Activated CD4-positive, alpha-beta T cell treated with anti-CD3 and anti-CD28 coated beads, Interleukin-2, Interleukin-6, amounts not matched to agents 100 ng/mL and 50 ng/mL, durations not matched to agents 16 hours and 8 hours (primary cell): ENCODE data around the gene FCHSD2.
"Not testable (repeated sequence)": the region's sequence is repeated elsewhere in the genome, so short reads cannot be mapped to it uniquely, and the experiment has no call there.

Experiments used
- DNase-seq: peaks from one replicate; pipeline ENCODE4 v3.0.0-alpha.2; 2020

The FCHSD2 gene

GRCh38 chr11:72912253-72912652, 229.9 kb downstream of the FCHSD2 start:
- no peak for DNase-seq

GRCh38 chr11:72909558-72910388, 232.3 kb downstream of the FCHSD2 start:
- not testable (repeated sequence) for DNase-seq

- DNase-seq = no peak
Observed at GRCh38 chr11:72908032-72908676, 234.0 kb downstream of the FCHSD2 start.

- no peak for DNase-seq
Observed at GRCh38 chr11:72904016-72904415, 238.1 kb downstream of the FCHSD2 start.

GRCh38 chr11:72901374-72901773, 240.7 kb downstream of the FCHSD2 start:
- DNase-seq = no peak

GRCh38 chr11:72900013-72900412, 242.1 kb downstream of the FCHSD2 start:
- no peak for DNase-seq

- no peak for DNase-seq
Observed at GRCh38 chr11:72899238-72899637, 242.9 kb downstream of the FCHSD2 start.

GRCh38 chr11:72897506-72897905, 244.6 kb downstream of the FCHSD2 start:
- no peak for DNase-seq

- no peak for DNase-seq
Observed at GRCh38 chr11:72896431-72896830, 245.7 kb downstream of the FCHSD2 start.

GRCh38 chr11:72890881-72891280, 251.2 kb downstream of the FCHSD2 start:
- DNase-seq = no peak

GRCh38 chr11:72886619-72887018, 255.5 kb downstream of the FCHSD2 start:
- DNase-seq = no peak

- DNase-seq = no peak
Observed at GRCh38 chr11:72885749-72886609, 256.1 kb downstream of the FCHSD2 start.

- DNase-seq = no peak
Observed at GRCh38 chr11:72876147-72876546, 266.0 kb downstream of the FCHSD2 start.

GRCh38 chr11:72875736-72876135, 266.4 kb downstream of the FCHSD2 start:
- no peak for DNase-seq

GRCh38 chr11:72872012-72872411, 270.1 kb downstream of the FCHSD2 start:
- DNase-seq = no peak

- DNase-seq = no peak
Observed at GRCh38 chr11:72871119-72871518, 271.0 kb downstream of the FCHSD2 start.

GRCh38 chr11:72869831-72870230, 272.3 kb downstream of the FCHSD2 start:
- no peak for DNase-seq

- no peak for DNase-seq
Observed at GRCh38 chr11:72867970-72868369, 274.1 kb downstream of the FCHSD2 start.

- no peak for DNase-seq
Observed at GRCh38 chr11:72864702-72865655, 277.1 kb downstream of the FCHSD2 start.

- DNase-seq = no peak
Observed at GRCh38 chr11:72863916-72864315, 278.2 kb downstream of the FCHSD2 start.

GRCh38 chr11:72863091-72863490, 279.0 kb downstream of the FCHSD2 start:
- DNase-seq = no peak

GRCh38 chr11:72860592-72860991, 281.5 kb downstream of the FCHSD2 start:
- DNase-seq = no peak
